GM19238 (cell line): ENCODE data around the gene DHX29.
"Not testable (repeated sequence)": the region's sequence is repeated elsewhere in the genome, so short reads cannot be mapped to it uniquely, and the experiment has no call there.

Experiments
- DNase-seq: peaks from one replicate; pipeline ENCODE4 v3.0.0; 2011; ENCODE audit warnings: low spot score; ENCODE audit not compliant: insufficient read length

DHX29 gene

GRCh38 chr5:55307383-55308253 is at the start of gene DHX29, which contains the start of gene MTREX:
Gene DHX29 (minus strand): TSS chr5:55307694. CDS start chr5:55307573, 121 bp downstream.
Gene MTREX (plus strand): TSS chr5:55307989. CDS start chr5:55308014, 25 bp downstream.
- DNase-seq: peak; percentile 80

- DNase-seq: no peak
Measured at GRCh38 chr5:55356896-55357295, 49.4 kb upstream of the DHX29 start.

GRCh38 chr5:55350754-55351153 is 43.3 kb upstream of the DHX29 start:
- DNase-seq: no peak

GRCh38 chr5:55347786-55348185 is 40.3 kb upstream of the DHX29 start:
- DNase-seq: no peak

- no peak for DNase-seq
Measured at GRCh38 chr5:55345327-55345726, 37.8 kb upstream of the DHX29 start.

GRCh38 chr5:55344392-55344992 is 37.0 kb upstream of the DHX29 start:
- no peak for DNase-seq

- DNase-seq: no peak
Measured at GRCh38 chr5:55343609-55344008, 36.1 kb upstream of the DHX29 start.

- no peak for DNase-seq
Measured at GRCh38 chr5:55343107-55343506, 35.6 kb upstream of the DHX29 start.

- DNase-seq: no peak
Measured at GRCh38 chr5:55338810-55339243, 31.3 kb upstream of the DHX29 start.

GRCh38 chr5:55338092-55338613 is 30.7 kb upstream of the DHX29 start:
- no peak for DNase-seq

GRCh38 chr5:55333811-55334210 is 26.3 kb upstream of the DHX29 start:
- DNase-seq: no peak

- DNase-seq: no peak
Measured at GRCh38 chr5:55333017-55333416, 25.5 kb upstream of the DHX29 start.

- no peak for DNase-seq
Measured at GRCh38 chr5:55331321-55331720, 23.8 kb upstream of the DHX29 start.

- DNase-seq: no peak
Measured at GRCh38 chr5:55327281-55327680, 19.8 kb upstream of the DHX29 start.

GRCh38 chr5:55325621-55326020 is 18.1 kb upstream of the DHX29 start:
- DNase-seq: no peak

- no peak for DNase-seq
Measured at GRCh38 chr5:55324815-55325418, 17.4 kb upstream of the DHX29 start.

- no peak for DNase-seq
Measured at GRCh38 chr5:55324006-55324405, 16.5 kb upstream of the DHX29 start.

- no peak for DNase-seq
Measured at GRCh38 chr5:55320571-55320970, 13.1 kb upstream of the DHX29 start.

- no peak for DNase-seq
Measured at GRCh38 chr5:55319491-55319890, 12.0 kb upstream of the DHX29 start.

GRCh38 chr5:55318237-55318636 is 10.7 kb upstream of the DHX29 start:
- DNase-seq: not testable (repeated sequence)

GRCh38 chr5:55316837-55317236 is 9.3 kb upstream of the DHX29 start:
- DNase-seq: no peak

- no peak for DNase-seq
Measured at GRCh38 chr5:55316289-55316688, 8.8 kb upstream of the DHX29 start.
